GM12801 (cell line): Measurements from ENCODE around the gene MIOX.

ENCODE experiments used
- CTCF ChIP-seq: IDR thresholded peaks from one replicate; pipeline ENCODE4 v1.5.1; 2011; ENCODE audit warnings: control low read depth; ENCODE audit not compliant: insufficient read length; ENCODE audit errors: extremely low read depth

The MIOX gene

GRCh38 chr22:50464451-50464850 lies 22.2 kb upstream of the MIOX start:
- TF ChIP-seq CTCF, result no peak

DNA sequence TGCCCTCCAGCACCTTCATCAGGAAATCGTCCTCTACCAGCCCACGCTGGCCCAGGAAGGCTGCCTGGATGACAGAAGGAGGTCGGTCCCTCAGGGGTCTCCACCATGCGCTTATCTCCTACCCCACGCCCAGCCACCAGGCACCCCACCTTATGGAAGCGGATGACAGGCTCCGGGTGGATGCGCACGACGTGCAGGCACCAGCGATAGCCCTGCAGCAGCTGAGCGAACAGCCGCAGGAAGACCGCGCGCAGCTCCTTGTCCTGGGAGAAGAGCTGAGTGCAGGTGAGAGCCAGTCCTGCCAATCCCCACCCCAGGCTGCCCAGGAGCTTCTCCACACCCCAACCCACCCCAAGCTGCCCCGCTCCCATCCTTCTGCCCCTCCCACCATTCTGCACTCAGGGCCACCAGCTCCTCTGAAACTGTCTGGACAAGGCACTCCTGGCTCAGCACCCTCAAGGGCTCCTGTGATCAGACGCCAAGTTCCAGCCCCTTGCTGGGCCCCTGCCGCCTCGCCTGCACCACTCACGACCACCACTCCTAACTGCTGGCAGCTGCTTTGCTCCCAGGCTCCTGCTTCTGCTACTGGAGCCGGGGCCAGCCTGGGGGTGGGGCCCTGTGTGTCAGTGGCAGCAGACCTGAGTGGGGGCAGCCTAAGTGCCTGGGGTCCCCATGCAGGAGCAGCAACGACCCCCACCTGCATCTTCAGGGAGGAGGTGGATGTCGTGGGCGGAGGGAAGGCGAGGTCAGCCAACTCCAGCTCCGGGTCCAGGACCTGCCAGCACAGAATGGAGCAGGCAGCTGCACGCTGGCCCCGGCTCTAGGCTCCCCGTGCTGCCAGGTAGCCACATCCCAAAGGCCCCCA lies 21.4 kb upstream of the MIOX start:
- TF ChIP-seq CTCF, result no peak

DNA sequence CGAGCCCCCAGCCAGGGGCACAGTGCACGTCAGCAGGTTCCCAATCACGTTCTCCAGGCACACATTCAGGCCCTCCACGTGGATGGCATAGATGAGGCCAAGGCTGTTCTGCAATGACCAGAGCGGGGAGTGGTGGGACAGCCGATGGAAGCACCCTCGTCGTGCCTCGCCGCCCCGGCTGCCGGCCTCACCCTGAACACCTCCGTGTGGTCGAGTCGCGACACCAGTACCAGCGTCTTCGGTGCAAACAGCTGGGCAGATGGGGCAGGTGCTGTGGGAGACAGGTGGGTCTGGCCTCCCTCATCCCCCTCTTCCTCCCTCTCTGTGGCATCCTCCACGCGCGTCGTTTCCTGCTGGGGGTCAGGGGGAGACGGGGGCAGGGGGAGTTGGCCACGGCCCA lies 19.3 kb upstream of the MIOX start:
- no peak for TF ChIP-seq CTCF

GRCh38 chr22:50467773-50468440 lies 18.8 kb upstream of the MIOX start:
- no peak for TF ChIP-seq CTCF

- TF ChIP-seq CTCF, result no peak
Observed at GRCh38 chr22:50468626-50469025, 18.0 kb upstream of the MIOX start.

- TF ChIP-seq CTCF, result no peak
Observed at GRCh38 chr22:50469377-50470305, 17.0 kb upstream of the MIOX start.

DNA sequence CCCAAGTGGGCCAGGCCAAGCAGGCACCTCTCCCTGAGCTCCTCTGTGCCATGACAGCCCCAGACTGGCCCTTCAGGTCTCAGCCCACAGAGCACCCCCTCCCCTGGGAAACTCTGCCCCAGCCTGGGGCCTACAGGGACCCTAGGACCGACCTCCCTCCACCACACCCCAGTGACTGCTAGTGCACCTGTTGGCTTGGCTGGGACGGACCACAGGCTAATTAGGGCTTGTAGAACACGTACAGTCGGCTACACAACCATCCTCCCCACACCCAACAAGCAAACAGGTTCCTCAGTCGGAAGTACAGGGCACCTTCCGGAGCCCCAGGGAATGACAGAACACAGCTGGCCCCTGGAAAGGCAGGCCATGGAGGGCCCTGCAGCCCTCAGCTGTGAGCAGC lies 16.2 kb upstream of the MIOX start:
- no peak for TF ChIP-seq CTCF
